Activated T-cell treated with anti-CD3 and anti-CD28 coated beads, Interleukin-2, amount 50 U/mL, for 1 hour (primary cell): ENCODE data around the gene CYYR1.

Experiments
- DNase-seq: peaks from one replicate; pipeline ENCODE4 v3.0.0-alpha.2; 2020

The CYYR1 gene

DNA sequence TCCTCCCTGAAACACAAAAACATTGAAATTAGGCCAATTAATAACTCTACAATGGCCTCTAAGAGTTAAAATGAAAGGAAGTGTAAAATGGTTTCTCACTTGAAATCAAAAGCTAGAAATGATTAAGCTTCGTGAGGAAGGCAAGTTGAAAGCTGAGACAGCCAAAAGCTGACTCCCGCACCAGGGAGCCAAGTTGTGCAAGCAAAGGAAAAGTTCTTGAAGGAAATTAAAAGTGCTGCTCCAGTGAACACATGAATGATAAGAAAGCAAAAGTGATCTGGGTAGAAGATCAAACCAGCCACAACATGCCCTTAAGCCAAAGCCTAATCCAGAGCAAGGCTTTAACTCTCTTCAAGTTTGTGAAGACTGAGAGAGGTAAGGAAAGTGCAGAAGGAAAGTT is 22.8 kb downstream of the CYYR1 start:
- no peak for DNase-seq

DNA sequence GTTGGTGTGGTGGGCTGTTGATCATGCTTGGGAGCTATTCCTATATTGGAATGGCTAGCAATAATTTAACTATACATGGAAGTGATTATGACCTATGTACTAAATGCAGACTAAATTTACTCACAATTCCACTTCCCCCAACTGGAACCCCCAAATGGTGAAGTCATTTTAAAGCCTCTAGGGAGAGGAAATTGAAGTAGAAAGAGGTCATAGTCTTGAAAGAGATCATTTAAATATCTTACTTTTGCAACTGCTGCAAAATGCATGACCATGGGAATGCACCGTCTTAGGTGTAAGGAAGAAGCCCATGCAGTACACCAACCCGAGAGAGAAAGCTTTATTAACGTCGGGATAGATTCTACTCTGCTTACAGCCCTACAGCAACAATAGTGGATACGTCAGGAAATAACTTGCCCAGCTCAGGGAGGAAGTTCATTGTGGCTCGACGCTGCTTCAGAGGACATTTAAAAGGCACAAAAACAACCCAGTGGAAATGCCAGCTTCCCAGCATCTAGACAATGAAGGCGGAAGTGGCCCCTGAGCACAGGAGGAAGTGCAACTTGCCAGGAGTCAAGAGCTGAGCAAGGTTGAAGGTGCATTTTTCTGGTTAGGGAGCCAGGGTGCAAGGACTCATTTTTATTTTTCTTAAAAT is 26.5 kb downstream of the CYYR1 start:
- no peak for DNase-seq

- no peak for DNase-seq
Measured at GRCh38 chr21:26544201-26544775, 28.8 kb downstream of the CYYR1 start.

GRCh38 chr21:26540651-26541050 is 32.4 kb downstream of the CYYR1 start:
- DNase-seq = no peak

GRCh38 chr21:26539566-26539965 is 33.5 kb downstream of the CYYR1 start:
- DNase-seq = no peak

DNA sequence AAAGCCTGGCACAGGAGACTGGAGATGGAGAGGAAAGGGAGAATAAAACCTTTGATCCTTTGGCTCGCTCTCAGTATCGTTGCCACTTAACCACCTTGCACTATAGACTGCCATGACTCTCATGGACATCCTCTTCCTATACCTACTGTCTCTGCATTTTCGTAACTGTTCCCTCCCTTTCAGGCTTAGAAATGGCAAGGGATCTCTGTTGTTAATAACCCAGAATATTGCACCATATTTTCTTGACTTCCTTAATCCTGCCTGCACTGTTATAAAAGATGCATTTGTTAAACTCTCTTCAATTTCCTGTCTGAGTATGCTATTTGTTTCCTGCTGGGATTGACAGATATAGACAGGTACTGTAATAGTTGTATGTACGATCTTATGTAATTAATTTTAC is 38.6 kb downstream of the CYYR1 start:
- no peak for DNase-seq

DNA sequence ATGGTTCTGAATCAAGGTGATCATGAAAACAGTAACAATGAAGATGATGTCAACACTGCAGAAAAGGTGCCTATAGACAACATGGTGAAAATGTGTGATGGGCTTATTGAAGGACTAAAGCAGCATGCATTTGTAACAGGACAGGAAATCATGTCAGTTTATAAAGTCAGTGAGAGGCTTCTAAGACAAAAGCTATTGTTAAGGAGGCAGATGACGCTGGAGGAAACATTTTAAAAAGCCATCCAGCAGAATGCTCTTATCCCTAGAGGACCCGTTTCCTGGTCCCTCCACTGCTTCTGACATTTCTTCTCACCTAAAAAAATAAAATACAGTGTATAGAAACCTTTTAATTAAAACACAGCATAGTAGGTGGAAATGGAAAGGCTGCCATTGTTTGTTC is 40.9 kb downstream of the CYYR1 start:
- no peak for DNase-seq

DNA sequence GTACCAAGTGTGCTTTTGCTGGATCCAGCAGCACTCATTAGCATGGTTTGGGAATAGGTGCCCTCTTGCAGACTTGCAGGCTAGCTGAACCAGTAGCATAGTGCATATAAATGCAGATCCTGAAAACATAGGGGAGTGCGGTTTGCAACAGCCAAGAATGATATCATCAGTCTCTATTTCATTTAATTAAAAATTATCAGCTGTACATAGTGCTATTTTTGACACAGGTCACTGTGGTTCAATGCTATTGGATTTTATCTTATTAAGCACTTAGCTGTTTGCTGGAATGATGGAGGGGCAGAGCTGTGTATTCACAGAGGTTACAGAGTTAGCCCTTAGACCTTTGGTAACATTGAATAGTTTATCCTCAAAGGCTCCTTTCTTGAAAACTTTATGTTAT is 43.6 kb downstream of the CYYR1 start:
- no peak for DNase-seq

- DNase-seq = no peak
Measured at GRCh38 chr21:26528882-26529281, 44.2 kb downstream of the CYYR1 start.

GRCh38 chr21:26522704-26523103 is 50.4 kb downstream of the CYYR1 start:
- DNase-seq = no peak

DNA sequence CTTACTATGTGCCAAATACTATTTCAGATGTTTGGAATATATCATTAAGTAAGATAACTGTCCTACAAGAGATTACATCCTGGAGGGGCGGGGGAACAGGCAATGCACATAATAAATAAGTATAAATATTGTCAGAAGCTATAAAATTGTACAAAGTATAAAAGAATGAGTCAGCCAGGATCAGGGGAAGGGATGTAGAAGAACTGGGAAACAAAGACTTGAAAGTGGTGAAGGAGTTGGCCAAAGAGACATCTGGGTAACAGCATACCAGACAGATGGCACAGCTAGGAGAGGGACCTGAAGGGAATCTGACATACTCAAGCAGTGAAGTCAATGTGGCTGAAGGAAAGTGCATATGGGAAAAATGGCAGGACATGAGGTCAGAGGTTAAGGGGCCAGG is 53.9 kb downstream of the CYYR1 start:
- no peak for DNase-seq

GRCh38 chr21:26515257-26515656 is 57.8 kb downstream of the CYYR1 start:
- no peak for DNase-seq

GRCh38 chr21:26513212-26513611 is 59.9 kb downstream of the CYYR1 start:
- no peak for DNase-seq

GRCh38 chr21:26512664-26513063 is 60.4 kb downstream of the CYYR1 start:
- DNase-seq = no peak

DNA sequence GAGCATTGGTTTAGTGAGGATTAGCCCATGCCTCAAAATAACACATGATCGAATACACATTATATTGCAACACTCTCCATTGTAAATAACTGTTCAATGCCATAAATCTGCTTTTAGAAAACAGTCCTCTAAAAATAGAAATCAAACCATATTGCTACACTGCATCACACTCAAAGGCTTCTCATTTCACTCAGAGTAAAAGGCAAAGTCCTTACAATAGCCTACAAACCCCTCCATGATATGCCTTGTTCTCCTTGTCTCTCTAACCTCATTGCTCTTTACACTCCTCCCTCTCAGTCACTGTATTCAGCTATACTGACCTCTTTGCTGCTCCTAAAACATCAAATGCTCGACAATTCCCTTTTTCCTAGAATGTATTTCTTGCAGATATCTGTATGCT is 64.2 kb downstream of the CYYR1 start:
- no peak for DNase-seq

- no peak for DNase-seq
Measured at GRCh38 chr21:26506956-26507355, 66.1 kb downstream of the CYYR1 start.

DNA sequence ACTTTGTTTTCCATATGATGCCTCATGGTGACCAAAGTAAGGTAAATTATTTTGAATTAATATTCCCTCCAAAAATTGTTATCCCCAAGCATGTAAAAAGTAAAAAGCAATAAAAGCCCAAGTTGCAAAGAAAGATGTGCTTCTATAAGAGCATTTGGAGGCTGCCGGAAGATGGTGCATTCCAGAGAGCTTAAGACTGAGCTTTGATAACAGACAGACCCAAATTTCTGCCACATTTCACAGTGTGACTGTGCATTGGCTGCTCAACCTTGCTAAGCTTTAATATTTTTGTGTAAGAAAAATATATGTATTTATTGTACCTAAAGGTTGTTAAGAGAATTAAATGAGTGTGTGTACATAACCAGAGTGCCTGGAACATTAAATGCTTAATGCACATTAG is 67.9 kb downstream of the CYYR1 start:
- no peak for DNase-seq

GRCh38 chr21:26503414-26503813 is 69.7 kb downstream of the CYYR1 start:
- no peak for DNase-seq

GRCh38 chr21:26501495-26502021 is 71.5 kb downstream of the CYYR1 start:
- DNase-seq = no peak

DNA sequence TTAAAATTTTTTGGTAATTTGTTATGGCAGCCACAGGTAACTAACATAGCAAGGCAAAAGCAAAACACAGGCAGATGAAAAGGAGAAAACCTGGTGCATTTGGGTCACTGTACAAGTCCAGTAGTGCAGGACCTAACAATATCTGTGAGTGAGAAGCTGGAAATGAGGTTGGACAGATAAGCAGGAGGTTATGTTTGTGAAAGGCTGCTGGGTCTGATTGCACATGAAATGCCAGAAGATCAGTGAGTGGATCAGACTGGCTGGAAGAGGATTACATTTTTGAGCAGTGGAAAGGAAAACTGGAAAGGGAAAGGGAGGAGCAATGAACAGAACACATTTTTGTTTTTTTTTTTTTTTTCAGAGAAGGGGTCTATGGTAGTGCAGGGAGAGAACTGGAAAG is 73.6 kb downstream of the CYYR1 start:
- no peak for DNase-seq

- no peak for DNase-seq
Measured at GRCh38 chr21:26495283-26495849, 77.7 kb downstream of the CYYR1 start.

DNA sequence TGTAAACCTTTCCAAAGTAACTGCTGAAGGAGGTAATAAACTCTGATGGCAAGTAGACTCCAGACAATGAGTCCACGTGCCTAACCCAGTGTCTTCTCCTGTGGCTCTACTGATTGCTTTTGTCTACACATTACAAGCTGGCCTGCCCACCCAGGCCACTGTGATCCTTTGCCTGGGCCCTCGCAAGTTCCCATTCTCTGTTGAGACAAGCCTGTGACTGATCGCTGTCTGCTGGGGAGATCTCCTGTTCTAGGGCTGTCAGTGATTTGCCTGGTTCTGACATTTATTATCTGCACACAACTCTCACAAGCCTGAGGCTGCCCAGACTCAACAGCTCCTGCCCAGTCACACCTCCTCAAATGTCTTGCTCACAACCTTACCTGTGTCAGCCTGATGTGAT is 81.4 kb downstream of the CYYR1 start:
- DNase-seq = no peak

- no peak for DNase-seq
Measured at GRCh38 chr21:26490771-26491170, 82.3 kb downstream of the CYYR1 start.

GRCh38 chr21:26489781-26490180 is 83.3 kb downstream of the CYYR1 start:
- DNase-seq = no peak
